HG03442 (cell line): ENCODE measurements around the gene LPGAT1.
A peak's percentile ranks its signal among the peaks of the same experiment; 100 is the strongest.
"Not testable (repeated sequence)": the region's sequence is repeated elsewhere in the genome, so short reads cannot be mapped to it uniquely, and the experiment has no call there.

Source experiments
- ATAC-seq: cut with Tn5 transposase; IDR thresholded peaks from one replicate; pipeline ENCODE4 v1.9.1; 2021; ENCODE audit warnings: mild to moderate bottlenecking, moderate library complexity; ENCODE audit not compliant: unreplicated experiment

The LPGAT1 gene

DNA sequence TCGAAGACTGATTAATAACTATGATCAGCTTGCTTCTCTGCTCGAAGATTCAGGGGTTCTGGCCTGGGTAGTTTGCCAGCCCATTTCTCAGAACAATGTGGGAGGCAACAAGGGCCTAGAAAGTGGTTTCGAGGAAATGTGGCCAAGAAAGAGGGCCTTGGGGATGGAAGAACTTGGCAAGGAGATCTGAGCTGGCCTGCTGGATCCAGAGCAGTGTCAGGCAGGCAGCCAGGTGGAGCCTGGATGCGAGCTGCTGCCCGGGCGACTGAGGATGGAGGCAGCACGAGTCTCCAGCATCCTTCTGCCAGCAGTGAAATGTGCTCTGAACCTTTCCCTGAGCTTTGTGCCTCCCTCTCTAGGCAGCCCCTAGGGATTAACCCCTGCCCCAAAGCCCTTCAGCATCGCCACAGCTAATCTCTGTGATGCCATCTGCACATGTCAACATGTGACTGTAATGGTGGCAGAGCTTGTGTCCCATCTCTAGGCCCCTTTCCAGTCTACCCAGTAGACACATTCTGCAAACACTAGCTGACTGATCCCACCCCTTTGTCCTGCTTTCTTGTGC is 94.1 kb downstream of the LPGAT1 start:
- no peak for ATAC-seq

DNA sequence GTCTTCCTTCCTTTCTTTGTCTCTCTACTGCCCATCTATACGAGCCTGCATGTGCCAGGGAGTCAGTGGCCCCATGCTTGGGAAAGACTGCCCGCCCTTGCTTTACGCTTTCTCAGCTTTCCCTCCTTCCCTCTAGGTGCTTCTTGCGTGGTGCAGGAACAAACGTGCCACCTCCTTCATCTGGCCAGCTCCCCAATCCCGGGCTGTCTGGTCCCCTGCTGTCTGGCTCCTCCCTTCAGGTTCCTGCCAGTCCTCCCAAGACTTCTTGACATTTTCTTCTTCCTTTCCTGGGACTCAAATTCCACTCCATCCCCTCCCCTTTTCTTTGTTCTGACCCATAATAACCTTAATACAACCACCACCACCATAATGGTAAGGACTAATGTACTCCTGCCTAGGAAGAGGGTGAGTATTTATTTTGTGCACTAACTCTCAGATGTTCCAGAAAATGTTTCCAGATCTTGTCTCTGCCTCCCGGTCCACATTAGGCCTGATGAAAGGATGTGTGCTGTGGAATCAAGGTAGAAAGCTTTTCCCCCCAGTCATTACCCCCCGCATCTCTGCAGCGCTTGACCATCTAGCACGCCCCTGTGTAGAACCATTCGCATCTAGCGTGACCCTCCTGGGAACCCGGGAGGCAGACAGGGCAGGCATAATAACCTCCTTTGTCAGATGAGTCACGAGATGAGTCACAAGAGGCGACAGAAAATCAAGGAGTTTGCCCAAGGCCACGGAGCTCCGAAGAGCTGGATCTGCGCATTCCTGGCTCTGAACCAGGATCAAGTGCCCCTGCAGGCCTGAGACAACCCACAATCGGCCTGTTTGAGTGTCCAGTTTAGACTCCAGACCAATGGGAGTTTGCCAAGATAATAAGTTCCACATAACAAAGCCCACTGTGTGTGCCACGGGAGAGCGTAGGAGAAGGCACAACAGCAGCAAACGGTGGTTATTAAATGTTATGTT is 95.1 kb downstream of the LPGAT1 start:
- no peak for ATAC-seq

DNA sequence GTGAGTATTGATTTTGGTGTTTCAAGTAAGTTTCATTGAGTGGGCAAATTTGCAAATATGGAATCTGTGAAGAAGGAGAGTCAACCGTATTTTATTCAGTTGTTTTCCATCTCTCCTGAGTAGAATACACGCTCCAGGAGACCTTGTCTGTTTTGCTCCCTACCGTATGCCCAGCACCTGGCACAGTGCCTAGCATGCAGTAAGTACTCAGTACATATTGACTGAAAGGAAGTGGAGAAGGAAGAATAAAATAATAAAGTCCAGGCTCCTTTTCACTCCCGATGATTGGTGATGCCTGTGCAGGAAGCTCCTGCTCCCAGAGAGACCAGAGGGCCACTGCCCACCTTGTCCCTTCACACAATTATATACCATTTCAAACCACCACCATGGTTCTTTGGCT is 95.8 kb downstream of the LPGAT1 start:
- ATAC-seq, result no peak

DNA sequence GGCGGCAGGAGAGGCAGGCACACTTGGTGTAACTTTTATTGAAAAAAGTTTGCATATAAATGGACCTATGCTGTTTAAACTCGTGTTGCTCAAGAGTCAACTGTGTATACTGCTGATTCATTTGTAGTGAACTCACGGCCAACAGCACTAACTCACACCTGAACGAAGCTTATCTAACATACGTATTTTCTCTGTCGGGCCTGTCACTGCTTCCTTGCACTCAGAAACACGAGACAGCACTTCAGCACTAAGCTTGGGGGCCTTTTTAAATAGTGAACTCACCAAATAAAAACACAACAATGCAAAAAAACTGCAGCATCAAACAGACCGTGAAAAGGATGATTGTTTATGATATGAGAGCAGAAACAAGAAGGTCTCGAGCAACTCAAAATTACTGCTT is 96.2 kb downstream of the LPGAT1 start:
- no peak for ATAC-seq

DNA sequence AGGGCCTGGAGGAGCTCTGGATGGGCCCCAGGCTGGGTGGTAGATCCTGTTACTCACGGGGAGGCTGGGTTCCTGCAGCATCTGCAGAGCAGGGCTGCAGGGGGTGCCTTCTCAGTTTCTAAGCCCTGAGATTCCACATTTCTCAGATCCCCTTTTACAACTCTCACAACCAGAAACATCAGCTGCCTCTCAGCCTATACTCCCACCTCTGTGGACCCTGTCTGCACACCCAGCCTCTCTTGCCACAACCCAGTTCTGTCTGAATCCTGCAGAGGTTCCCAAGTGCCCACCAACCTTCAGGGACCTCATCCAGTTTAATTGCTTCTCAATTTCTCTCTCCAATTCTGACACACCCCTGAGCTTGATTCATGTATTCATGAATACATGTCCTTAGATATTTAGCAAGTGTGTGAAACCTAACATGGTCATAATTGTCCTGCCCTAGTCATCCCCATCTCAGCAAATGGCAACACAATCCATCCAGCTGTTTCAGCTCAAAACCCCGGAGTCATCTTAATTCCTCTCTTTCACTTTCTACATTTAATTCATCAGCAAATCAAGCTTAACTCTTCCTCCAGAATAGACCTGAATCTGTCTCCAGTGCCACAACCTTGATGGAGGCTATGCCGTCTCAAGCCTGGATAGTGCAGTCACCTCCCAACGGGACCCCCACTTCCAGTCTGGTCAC is 98.1 kb downstream of the LPGAT1 start:
- peak; percentile 41 for ATAC-seq

DNA sequence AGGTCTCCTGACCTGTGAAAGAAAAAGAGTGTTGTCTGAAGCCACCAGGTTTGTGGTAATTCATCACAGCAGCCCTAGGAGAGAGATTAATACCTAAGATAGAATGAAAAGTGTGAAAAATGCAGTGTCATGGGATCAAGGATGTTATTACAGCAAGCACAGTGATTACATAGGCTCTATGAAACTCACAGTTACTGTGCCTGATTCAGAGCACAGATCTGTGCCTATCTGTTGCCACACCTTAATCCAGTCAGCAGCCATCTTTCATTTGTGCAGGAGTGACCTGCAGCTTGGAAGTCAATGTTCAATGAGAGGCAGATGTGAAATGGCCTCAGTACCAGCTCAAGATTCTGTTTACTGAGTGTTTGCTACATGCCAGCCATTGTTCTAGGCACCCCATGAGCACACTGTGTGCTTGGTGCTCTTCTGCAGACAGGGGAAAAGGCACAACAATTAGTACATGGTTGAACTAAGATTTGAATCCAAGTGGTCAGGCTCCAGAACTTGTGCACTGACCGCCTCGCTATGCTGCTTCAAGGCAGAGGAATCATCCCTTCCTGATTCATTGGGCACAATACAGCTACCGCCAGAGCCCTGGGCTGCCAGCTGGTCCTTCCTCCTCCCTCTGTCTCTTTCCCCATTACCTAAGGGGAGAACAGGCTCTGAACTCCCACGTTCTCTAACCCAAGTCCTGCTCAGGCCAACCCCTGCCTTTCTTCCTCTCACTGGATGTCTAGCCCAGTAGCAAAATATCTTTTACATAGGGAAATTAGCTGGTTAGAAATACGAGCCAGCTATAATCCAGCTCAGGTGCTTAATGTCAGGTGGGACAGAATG is 98.9 kb downstream of the LPGAT1 start:
- no peak for ATAC-seq

DNA sequence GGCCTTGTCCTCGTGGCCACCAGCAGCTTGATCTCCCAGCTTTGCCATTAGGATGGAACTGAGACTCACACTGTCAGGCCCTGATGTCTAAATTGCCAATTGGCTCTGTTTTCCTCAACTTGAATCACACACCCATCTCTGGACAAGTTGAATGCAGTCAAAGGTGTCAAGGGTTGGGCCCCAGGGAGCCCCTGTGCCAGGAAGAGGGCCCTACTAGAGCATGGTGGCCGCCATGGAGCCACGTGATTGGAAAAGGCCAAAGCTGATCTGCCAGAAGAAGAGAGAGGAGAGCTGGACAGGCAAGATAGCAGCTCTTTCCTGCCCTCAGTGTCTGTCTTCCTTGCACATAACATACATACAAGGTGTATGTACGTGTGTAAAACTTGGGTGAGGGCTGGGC is 100.2 kb downstream of the LPGAT1 start:
- ATAC-seq, result no peak

DNA sequence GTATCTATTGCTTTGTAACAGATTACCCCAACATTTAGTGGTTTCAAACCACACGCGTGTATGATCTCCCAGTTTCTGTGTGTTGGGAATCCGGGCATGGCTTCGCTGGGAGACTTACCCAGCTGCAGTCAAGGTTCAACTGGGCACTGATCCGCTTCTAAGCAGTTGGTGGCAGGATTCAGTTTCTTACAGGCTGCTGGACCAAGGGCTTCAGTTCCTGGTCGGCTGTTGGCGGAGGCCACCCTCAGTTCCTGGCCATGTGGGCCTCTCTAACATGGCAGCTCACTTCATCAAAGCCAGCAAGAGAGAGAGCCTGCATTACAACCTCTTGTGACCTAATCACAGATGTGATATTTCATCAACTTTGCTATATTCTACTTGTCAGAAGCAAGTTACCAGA is 101.3 kb downstream of the LPGAT1 start:
- ATAC-seq, result no peak

DNA sequence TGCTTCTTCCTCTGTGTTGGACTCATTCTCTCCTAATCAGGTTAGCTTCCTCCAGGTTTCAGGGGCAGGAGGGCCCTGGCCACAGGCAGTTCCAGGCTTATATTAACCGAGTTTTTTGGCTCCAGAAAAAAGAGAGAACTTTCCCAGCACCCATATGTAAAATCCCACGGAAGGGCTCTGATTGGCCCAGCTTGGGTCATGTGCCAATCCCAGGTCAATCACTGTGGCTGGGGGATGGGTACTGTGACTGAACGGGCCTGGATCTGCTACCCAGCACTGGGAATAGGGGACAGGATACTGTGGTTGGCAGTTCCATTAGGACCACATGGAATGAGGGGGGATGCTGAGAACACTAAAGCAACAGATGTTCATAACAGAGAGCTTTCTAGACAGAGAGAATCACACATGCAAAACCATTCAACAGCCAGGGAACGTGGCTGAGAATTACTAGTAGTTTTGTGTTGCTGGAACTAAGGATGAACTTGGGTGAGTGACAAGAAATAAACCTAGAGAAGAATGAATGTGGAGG is 104.0 kb downstream of the LPGAT1 start:
- no peak for ATAC-seq

DNA sequence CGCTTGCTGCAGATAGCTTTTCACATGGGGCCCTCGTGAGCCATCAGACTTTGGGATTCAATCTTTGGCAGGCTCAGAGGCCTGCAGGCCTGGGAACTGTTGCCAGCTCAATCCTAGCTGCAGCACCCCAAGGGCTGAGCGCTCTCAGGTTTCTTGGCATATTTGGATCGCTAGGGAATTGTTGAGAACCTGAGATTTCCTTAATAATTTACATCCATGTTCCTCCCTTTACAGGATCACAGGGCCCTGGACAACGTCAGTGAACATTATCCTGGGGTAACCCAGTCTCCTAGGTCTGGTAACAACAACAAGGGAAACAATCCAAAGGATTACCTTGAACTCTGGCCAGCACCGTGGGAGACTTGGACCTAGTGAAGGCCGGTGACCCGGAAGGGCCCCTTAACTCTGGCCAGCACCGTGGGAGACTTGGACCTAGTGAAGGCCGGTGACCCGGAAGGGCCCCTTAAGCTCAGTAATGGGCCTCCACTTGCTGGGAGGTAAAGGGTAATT is 105.8 kb downstream of the LPGAT1 start:
- no peak for ATAC-seq

DNA sequence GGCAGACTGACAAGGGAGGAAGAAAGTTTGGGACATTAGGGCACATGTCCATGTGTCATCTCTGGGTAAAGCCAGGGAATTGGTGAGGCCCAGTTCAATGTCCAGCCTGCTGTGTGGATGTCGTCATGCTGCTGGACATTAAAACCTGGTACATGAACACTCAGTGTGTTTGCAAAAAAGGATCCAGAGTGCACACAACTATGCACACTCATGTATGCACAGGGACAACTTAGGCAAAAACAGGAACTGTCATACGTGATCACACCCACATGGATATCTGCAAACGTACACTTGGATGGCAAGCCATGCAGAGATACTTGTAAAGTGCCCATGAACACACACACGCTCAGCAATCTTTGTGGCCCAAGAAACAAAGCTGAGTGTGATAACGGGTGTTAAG is 107.3 kb downstream of the LPGAT1 start:
- no peak for ATAC-seq

DNA sequence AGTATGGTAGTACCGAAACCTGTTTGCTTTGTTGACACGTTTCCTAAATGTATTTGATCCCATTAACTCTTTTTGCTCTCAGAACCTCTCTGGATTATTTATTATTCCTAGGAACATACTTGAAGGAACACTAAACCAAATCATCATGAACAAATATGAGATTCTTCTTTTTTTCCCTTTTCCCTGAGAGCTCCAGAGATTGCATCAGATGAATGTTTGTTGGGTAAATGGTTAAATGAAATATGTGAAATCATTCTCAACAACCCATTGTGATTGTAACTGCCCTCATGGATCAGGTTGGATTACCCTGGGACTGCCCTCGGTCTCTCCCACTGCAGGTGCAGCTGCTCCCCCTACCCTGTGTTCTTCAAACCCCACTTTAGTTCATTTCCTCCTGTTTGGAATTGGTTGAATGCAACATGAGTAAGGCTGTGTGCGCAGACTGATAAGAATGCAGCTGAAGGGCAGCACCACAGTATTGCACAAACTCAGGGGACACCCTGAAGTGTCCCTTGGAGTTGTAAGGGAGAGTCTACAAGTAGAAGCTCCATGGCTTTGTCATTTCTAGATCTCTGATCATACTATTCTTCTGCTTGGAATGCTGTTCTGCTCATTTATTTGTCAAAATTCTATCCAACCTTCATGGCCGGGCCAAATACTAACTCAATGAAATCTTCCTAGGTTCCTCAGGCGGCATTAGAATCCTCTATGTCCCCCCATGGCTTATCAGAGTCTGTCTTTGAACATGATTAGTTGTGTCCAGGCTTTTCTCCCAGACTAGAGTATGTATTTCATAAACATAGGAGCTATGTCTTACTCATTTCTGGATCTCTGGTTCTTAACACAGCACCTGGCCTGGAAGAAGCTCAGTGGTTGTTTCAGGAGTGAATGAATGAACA is 108.0 kb downstream of the LPGAT1 start:
- no peak for ATAC-seq

DNA sequence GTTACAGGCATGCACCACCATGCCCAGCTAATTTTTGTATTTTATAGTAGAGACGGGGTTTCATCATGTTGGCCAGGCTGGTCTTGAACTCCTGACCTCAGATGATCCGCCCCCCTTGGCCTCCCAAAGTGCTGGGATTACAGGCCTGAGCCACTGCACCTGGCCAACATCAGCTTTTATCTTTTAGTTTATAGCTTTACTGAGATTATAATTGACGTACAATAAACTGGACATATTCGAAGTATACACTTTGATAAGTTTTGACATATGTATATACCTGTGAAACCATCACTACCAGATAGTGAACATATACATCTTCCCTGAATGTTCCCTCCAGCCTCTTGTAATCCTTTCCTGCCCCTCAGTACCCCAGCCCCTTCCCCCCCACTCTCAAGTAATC is 114.0 kb downstream of the LPGAT1 start:
- ATAC-seq, result not testable (repeated sequence)

DNA sequence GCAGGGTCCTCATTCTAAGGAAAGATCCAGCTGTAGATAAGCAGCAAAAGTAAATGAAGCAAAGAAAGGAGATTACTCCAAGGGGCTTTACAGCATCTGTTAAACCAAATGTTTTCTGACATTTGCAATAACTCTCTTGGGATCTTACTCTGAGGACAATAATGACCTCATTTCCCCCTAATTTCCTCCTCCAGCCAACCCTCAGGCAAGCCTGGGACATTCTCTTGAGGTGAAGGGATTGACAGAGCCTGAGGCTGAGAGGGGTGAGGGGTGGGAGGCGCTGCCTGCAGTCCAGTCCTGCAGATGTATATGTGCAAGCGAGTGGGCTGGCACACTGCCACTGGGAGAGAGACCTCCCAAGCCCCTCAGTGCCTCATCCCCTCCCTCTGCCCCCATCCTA is 114.6 kb downstream of the LPGAT1 start:
- no peak for ATAC-seq

DNA sequence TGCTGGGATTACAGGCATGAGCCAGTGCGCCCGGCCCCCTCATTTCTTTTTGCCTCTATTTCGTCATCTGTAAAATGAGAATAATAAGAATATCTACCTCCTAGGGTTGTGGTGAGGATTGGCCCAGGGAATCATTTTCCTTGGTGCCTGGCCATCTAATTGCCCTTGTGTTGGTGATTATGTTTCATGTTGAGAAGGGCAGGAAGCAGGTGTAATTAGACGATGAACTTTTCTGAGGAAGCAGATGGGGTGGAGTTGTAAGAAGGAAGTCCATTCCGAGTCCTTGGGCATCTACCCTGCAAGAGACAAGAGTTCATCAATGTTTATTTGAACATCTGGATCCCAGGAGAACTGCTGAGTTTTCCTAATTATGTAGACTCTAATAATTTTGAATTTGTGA is 116.4 kb downstream of the LPGAT1 start:
- no peak for ATAC-seq

DNA sequence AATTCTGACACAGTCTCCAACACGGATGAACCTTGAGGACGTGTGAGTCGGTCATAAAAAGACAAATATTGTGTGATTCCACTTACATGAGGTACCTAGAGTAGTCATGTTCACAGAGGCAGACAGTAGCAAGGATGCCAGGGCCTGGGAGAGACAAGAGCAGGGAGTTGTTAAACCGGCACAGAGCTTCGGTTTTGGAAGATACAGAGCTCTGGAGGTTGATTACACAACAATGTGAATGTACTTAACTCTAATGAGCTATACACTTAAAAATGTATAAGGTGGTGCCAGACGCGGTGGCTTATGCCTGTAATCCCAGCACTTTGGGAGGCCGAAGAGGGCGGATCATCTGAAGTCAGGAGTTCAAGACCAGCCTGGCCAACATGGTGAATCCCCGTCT is 117.3 kb downstream of the LPGAT1 start:
- ATAC-seq, result no peak

DNA sequence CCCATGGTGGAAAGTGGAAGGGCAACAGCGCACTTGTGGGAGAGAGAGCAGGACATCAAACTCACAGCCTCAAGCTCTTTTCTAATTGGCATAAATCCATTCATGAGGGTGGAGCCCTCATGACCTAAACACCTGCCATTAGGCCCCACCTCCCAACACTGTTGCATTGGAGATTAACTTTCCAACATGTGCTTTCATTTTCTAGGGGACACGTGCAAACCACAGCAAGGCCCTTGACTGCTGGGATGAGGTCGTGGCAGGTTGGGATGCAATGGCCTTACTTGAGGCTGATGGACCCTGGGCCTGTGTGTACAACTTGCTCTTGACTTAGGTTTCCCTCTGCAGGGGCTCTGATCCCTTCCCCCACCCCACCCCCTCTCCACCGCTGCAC is 119.3 kb downstream of the LPGAT1 start:
- ATAC-seq, result no peak

DNA sequence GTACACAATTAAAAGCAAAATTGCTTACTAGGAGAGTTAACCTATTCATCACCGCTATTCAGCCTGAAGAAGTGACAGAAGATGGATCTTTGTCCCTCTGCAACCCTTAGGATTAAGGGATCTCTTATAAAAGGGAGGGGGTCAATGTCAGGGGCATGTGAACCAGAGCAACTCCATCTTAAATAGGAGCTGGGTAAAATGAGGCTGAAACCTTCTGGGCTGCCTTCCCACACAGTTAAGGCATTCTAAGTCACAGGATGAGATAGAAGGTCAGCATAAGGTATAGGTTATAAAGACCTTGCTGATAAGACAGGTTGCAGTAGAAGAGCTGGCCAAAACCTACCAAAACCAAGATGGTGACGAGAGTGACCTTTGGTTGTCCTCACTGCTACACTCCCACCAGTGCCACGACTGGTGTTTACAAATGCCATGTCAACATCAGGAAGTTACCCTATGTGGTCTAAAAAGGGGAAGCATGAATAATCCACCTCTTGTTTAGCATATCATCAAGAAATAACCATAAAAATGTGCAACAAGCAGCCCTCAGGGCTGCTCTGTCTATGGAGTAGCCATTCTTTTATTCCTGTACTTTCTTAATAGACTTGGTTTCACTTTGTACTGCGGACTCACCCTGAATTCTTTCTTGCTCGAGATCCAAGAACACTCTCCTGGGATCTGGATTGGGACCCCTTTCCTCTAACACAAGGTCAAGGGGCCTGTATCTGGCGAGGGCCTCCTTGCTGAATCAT is 119.8 kb downstream of the LPGAT1 start:
- ATAC-seq, result no peak

DNA sequence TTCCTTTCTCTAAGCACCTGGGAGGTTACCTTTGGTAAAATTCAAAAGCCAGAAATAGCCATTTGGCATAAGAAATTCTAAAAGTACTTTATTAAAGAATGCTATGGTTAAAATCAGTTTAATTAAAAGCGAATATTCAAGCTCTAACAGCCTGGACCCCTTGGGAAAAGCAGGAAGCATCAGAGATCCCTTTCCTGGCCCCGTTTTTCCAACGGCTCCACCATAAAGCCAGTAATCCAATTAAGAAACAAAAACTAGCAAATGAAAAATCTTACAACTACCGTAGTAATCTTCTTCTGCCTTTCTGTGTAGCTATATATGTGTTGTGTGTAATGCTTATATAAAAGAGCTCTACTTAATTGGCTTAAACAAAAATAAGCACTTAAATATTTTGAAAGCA is 121.6 kb downstream of the LPGAT1 start:
- no peak for ATAC-seq
